ENCODE measurements around the gene TWIST1.

The TWIST1 gene

DNA sequence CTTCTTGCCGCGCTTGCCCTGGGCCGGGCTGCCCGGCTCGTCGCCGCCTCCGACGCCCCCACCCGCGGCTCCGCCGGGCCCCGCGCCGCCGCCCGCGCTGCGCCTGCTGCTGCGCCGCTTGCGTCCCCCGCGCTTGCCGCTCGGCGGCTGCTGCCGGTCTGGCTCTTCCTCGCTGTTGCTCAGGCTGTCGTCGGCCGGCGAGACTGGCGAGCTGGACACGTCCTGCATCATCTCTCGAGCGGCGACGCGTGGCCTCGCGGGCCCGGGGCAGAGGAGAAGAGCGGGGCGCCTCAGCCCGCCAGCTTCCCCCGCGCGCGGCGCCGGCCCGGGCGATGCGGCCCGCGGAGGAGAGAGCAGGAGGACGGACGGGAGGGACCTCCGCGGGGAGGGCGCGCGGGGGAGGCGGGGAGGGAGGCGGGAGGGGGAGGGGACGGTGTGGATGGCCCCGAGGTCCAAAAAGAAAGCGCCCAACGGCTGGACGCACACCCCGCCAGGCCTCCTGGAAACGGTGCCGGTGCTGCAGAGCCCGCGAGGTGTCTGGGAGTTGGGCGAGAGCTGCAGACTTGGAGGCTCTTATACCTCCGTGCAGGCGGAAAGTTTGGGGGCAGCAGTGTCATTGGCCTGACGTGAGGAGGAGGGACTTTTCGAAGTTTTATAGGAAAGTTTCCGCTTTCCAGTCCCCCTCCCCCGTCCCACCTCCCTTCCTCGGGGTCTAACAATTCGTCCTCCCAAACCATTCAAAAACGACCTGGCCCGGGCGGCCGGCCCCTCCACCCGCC is at the start of gene TWIST1:
Gene TWIST1 (minus strand): TSS at position 546 of the 779 bp plus-strand sequence. CDS start 315 bp downstream, at position 231.
- no peak for DNase-seq (ENCODE audit: low read depth)
- TF ChIP-seq, protein P1, sequence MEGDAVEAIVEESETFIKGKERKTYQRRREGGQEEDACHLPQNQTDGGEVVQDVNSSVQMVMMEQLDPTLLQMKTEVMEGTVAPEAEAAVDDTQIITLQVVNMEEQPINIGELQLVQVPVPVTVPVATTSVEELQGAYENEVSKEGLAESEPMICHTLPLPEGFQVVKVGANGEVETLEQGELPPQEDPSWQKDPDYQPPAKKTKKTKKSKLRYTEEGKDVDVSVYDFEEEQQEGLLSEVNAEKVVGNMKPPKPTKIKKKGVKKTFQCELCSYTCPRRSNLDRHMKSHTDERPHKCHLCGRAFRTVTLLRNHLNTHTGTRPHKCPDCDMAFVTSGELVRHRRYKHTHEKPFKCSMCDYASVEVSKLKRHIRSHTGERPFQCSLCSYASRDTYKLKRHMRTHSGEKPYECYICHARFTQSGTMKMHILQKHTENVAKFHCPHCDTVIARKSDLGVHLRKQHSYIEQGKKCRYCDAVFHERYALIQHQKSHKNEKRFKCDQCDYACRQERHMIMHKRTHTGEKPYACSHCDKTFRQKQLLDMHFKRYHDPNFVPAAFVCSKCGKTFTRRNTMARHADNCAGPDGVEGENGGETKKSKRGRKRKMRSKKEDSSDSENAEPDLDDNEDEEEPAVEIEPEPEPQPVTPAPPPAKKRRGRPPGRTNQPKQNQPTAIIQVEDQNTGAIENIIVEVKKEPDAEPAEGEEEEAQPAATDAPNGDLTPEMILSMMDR (conservative IDR thresholded peaks at IDR 0.05; ENCODE audit: low read depth, low read length) = no peak
- peak within 1 kb of the TSS; percentile 62 for H3K4me3 ChIP-seq (ENCODE audit: low read length)

DNA sequence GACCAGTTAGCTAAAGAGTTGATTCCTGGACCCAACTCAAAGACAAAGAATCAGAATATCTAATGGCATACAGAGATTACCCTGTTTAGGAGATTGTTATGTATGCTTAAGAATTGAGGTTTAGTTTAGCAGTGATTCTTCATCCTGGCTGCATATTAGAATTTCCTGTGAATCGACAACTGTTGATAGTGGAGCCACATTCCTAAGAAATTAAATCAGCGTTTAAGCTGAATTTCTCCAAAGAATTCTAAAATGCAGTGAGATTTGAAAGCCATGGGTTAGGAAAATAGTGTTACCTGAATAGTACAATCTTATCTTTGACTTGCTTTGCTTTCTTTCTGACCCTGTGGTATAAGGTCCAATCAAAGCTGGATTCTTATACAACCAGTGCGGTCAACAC is 44.2 kb upstream of the TWIST1 start:
- TF ChIP-seq, protein P1 (conservative IDR thresholded peaks at IDR 0.05; ENCODE audit: low read depth, low read length) = no peak
- no peak for DNase-seq (ENCODE audit: low read depth)
- no peak overlapping the region for H3K4me3 ChIP-seq (ENCODE audit: low read length)

DNA sequence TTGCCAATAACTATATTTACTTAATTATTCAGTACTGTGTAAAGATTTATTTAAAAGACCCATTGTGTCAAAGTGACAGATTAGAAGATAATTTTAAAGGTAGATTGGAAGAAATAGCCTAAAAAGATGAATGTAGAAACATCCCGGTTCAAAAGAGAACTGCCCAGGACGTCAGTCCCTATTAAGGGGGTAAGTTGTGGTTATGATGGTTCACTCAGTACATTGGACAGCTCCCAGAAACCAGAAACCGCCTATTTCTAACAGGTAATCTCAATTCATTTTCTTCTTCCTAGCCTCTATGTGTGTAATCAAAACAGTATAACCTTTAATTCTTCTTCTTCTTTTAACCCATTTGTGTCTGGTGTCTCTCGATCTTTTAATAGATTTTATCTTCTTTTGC is 29.3 kb upstream of the TWIST1 start:
- H3K4me3 ChIP-seq (ENCODE audit: low read length) = no peak overlapping the region
- no peak for DNase-seq (ENCODE audit: low read depth)
- TF ChIP-seq, protein P1 (conservative IDR thresholded peaks at IDR 0.05; ENCODE audit: low read depth, low read length) = no peak

DNA sequence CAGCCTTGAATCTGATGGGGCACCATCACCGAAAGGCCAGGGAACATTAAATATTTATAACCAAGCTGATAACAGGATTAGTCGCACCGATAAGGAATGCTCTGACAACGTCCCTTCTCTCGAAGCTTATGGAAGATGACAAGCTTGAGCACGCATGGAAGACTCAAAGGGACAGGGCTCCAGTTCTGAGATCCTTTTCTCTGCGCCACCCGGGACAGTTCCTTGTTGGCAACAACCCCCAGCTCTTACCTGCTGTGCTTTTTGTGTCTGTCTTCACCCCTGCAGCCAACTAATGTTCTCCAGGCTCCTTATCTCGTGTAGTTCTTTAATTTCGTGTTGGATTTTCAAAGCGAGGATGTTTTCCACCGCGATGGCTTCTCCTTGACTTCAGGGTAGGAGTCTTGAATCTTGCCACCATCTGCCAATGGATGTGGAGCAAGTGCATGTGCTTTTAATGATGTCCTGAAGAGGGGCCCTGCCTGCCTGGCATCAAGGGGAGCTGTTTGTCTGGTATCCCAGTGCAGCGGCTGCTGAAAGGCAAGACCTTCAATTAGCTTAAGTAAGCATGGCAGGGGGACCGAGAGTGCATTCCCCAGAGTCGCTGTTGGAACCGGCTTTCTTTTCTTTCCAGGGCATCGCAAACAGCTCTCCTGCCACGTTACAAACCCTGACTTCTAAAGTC is 28.1 kb upstream of the TWIST1 start:
- TF ChIP-seq, protein P1 (conservative IDR thresholded peaks at IDR 0.05; ENCODE audit: low read depth, low read length) = no peak
- no peak for DNase-seq (ENCODE audit: low read depth)
- H3K4me3 ChIP-seq (ENCODE audit: low read length) = no peak overlapping the region

DNA sequence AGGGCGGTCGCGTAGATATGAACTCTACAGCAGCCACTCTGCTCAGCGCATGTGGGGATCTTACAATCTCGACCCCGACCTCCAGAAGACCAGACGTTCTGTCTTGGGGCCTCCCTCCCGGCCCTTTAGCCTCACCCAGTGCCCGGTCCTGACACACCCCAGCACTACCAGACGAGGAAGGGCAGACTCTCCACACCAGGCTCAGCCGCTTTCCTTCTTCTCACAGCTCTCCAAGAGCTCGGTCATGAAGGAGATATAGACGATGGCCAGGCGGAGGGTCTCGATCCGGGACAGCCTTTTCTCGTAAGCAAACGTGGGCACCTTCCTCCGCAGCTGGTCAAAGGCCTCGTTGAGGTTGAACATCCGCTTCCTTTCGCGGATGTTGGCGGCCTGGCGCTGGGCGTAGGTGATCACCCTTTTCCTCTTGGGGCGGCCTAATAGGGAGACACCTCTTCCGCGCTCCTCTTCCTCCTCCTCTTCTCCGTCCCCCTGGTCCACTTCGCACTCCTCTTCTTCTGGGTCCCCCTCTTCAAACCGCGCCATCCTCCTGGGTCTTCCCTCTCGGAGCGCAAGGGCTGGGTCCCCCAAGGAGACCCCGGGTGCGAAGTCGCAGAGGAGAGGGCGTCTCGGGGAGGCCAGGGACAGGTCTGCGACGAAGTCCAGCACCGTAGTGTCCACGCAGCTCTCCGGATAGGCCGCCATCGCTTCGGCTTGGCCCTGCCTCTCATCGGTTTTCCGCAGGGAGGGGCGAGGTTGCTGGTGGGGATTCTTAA is 27.4 kb upstream of the TWIST1 start, which contains the start of gene FERD3L:
Gene FERD3L (minus strand): TSS at position 761 of the 773 bp plus-strand sequence. CDS start 59 bp downstream, at position 702.
- no peak for DNase-seq (ENCODE audit: low read depth)
- H3K4me3 ChIP-seq (ENCODE audit: low read length) = peak within 1 kb of the TSS; percentile 1
- TF ChIP-seq, protein P1 (conservative IDR thresholded peaks at IDR 0.05; ENCODE audit: low read depth, low read length) = no peak

DNA sequence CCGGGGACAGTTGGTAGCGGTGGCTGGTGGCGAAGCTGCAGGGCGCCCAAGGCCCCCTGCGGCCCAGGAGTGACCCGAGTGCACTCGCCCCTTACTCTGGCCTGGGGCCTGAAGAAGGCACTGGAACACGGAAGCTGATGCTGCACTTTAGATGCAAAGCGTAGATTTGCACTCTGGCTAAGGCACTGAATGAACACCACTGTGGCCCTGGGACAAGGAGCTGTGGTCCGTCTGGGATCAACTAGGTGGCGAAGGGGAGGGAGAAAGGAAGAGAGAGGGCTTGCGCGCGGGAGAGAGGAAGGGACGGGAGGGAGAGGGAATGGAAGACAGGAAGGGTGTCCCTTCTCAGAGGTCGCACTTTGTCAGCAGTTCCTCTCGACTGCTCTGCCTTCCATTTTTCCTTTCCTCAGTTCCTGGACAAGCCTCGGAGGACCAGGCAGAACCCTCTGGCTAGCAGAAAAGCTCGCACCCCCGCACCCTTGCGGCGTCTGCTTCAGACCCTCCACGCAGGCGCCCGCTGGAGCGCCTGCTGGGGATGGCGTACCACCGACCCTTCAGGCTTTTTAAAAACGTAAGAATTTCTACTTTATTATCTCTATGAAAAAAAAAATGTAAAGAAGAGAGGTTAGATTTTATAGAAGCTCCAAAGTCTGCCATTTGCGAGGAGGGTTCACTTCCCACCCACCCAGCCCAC is 26.6 kb upstream of the TWIST1 start:
- H3K4me3 ChIP-seq (ENCODE audit: low read length) = peak overlapping the region; percentile 18
- no peak for DNase-seq (ENCODE audit: low read depth)
- TF ChIP-seq, protein P1 (conservative IDR thresholded peaks at IDR 0.05; ENCODE audit: low read depth, low read length) = no peak

All from retinal pigment epithelial cell (primary cell).